HEK293 (cell line): ENCODE results near the gene RHOG.

ENCODE experiments used
- YY1 ChIP-seq: fragments of 450-650 bp; formaldehyde crosslinking; IDR thresholded peaks from 2 replicates; pipeline ENCODE4 v1.5.1; 2018; ENCODE audit warnings: missing biosample characterization, missing genetic modification characterization
- YY2 ChIP-seq: fragments of 450-650 bp; formaldehyde crosslinking; IDR thresholded peaks from 2 replicates; pipeline ENCODE4 v1.5.1; 2016; ENCODE audit warnings: missing biosample characterization, missing genetic modification characterization
- ZNF155 ChIP-seq: fragments of 450-650 bp; formaldehyde crosslinking; IDR thresholded peaks from 2 replicates; pipeline ENCODE4 v1.5.1; 2016; ENCODE audit warnings: missing biosample characterization, missing genetic modification characterization
- ZNF521 ChIP-seq: fragments of 450-650 bp; formaldehyde crosslinking; IDR thresholded peaks from 2 replicates; pipeline ENCODE4 v1.5.1; 2017; ENCODE audit warnings: missing biosample characterization, mild to moderate bottlenecking, missing genetic modification characterization
- ZNF654 ChIP-seq: fragments of 450-650 bp; formaldehyde crosslinking; IDR thresholded peaks from 2 replicates; pipeline ENCODE4 v1.5.1; 2016; ENCODE audit warnings: low read depth, missing biosample characterization, missing genetic modification characterization

GRCh38 chr11:3834349-3834663, 6.5 kb downstream of the RHOG start:
- TF ChIP-seq ZNF155 (tag by site-specific recombination), result no peak
- TF ChIP-seq YY1 (tag by site-specific recombination), result no peak
- no peak for TF ChIP-seq ZNF521 (tag by site-specific recombination)
- TF ChIP-seq YY2 (tag by site-specific recombination), result no peak
- TF ChIP-seq ZNF654 (tag by site-specific recombination), result no peak
